Mesothelial cell of epicardium (in vitro differentiated cells): ENCODE data around the gene PPP4R2. TPM values are rescaled to one million over a fixed set of nuclear protein-coding genes. Genes with fewer than 3 reads are reported as not detected.

Experiments
- DNase-seq, 2 experiments: peaks; one replicate each; pipeline ENCODE4 v3.0.0; 2021; ENCODE audit warnings: low spot score in 2 of 2; ENCODE audit not compliant: unreplicated experiment in 2 of 2
- H3K27ac Mint-ChIP-seq: 2 replicates; pipeline ENCODE4 v1.8.0; 2021; ENCODE audit warnings: mixed read lengths
- H3K27me3 Mint-ChIP-seq: 2 replicates; pipeline ENCODE4 v1.8.0; 2021; ENCODE audit warnings: low read depth, mixed read lengths
- H3K36me3 Mint-ChIP-seq: 2 replicates; pipeline ENCODE4 v1.8.0; 2021; ENCODE audit warnings: mixed read lengths
- H3K4me1 Mint-ChIP-seq: 2 replicates; pipeline ENCODE4 v1.8.0; 2021; ENCODE audit warnings: mixed read lengths
- H3K4me3 Mint-ChIP-seq: 2 replicates; pipeline ENCODE4 v1.8.0; 2021; ENCODE audit warnings: mild to moderate bottlenecking, moderate library complexity, mixed read lengths
- H3K9me3 Mint-ChIP-seq: 2 replicates; pipeline ENCODE4 v1.8.0; 2021; ENCODE audit warnings: mixed read lengths
- total RNA-seq: library from RNA; stranded (reverse); gene quantifications from 3 replicates; pipeline ENCODE4 v1.2.1, GENCODE V29; 2021
- TF ChIP-seq, protein P1 (sequence below): fragments of 200-600 bp; sonication (generic); IDR thresholded peaks from one replicate; pipeline ENCODE4 v1.5.0; 2021; ENCODE audit warnings: antibody characterized with exemption; ENCODE audit not compliant: unreplicated experiment

The PPP4R2 gene
- total RNA-seq, 1 donor from 2014 or later = 111 TPM

GRCh38 chr3:73068419-73068818, 71.8 kb downstream of the PPP4R2 start:
- no peak for DNase-seq
- no peaks in the 10 kb centered on the region for H3K27me3 Mint-ChIP-seq
- H3K9me3 Mint-ChIP-seq = no peaks in the 10 kb centered on the region
- H3K27ac Mint-ChIP-seq = no peak overlapping the region
- no peak overlapping the region for H3K4me3 Mint-ChIP-seq
- TF ChIP-seq, protein P1, sequence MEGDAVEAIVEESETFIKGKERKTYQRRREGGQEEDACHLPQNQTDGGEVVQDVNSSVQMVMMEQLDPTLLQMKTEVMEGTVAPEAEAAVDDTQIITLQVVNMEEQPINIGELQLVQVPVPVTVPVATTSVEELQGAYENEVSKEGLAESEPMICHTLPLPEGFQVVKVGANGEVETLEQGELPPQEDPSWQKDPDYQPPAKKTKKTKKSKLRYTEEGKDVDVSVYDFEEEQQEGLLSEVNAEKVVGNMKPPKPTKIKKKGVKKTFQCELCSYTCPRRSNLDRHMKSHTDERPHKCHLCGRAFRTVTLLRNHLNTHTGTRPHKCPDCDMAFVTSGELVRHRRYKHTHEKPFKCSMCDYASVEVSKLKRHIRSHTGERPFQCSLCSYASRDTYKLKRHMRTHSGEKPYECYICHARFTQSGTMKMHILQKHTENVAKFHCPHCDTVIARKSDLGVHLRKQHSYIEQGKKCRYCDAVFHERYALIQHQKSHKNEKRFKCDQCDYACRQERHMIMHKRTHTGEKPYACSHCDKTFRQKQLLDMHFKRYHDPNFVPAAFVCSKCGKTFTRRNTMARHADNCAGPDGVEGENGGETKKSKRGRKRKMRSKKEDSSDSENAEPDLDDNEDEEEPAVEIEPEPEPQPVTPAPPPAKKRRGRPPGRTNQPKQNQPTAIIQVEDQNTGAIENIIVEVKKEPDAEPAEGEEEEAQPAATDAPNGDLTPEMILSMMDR = no peak
- peaks cover 3% of the 10 kb centered on the region for H3K4me1 Mint-ChIP-seq
- peaks cover 14% of the 10 kb centered on the region for H3K36me3 Mint-ChIP-seq

DNA sequence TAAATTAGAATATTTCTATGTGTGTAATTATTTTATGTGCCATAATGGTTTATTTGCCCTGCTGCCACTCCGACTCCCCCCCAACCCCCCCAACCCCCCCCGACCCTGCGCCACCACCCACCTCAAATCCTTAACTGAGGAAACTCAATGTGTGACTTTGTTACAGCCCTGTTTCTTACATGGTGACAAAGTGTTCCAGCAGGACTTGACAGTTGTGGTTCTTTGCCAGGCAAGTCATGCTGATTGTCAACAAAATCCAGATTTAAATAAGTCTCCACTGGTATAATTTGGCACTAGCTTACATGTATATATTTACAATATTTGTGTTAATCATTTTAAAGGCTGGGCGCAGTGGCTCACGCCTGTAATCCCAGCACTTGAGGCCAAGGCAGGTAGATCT, 72.6 kb downstream of the PPP4R2 start:
- no peak overlapping the region for H3K4me3 Mint-ChIP-seq
- peaks cover 3% of the 10 kb centered on the region for H3K4me1 Mint-ChIP-seq
- H3K36me3 Mint-ChIP-seq = peaks cover 13% of the 10 kb centered on the region

DNA sequence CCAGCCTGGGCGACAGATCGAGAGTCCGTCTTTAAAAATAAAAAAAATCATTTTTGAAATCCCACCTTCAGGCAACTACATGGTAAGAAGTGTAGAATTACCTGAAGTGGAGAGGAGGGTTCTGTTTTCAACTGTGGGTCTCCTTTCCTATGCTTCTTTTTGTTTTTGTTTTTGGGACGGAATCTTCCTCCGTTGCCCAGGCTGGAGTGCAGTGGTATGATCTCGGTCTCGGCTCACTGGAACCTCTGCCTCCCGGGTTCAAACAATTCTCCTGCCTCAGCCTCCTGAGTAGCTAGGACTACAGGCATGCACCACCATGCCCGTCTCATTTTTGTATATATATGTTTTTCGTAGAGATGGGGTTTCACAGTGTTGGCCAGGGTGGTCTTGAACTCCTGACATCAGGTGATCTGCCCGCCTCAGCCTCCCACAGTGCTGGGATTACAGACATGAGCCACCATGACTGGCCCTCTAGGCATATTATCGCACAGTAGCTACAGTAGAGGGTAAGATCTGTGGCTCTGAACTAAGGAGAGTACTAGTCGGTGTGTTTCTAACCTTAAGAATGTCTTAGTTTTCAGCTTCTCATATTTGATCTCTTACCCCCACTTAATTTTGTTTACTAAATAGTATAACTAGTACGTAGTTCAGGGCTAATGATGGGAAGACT, 73.3 kb downstream of the PPP4R2 start:
- TF ChIP-seq, protein P1 = no peak
- no peaks in the 10 kb centered on the region for H3K27me3 Mint-ChIP-seq
- no peaks in the 10 kb centered on the region for H3K9me3 Mint-ChIP-seq
- no peak for DNase-seq
- peaks cover 6% of the 10 kb centered on the region for H3K36me3 Mint-ChIP-seq
- peaks cover 5% of the 10 kb centered on the region for H3K4me1 Mint-ChIP-seq
- H3K4me3 Mint-ChIP-seq = no peak overlapping the region
- peak overlapping the region; percentile 9 for H3K27ac Mint-ChIP-seq

More for the DNA sequence above, 72.6 kb downstream of the PPP4R2 start:
- DNase-seq = no peak
- TF ChIP-seq, protein P1 = no peak
- no peak overlapping the region for H3K27ac Mint-ChIP-seq
- no peaks in the 10 kb centered on the region for H3K27me3 Mint-ChIP-seq
- no peaks in the 10 kb centered on the region for H3K9me3 Mint-ChIP-seq

DNA sequence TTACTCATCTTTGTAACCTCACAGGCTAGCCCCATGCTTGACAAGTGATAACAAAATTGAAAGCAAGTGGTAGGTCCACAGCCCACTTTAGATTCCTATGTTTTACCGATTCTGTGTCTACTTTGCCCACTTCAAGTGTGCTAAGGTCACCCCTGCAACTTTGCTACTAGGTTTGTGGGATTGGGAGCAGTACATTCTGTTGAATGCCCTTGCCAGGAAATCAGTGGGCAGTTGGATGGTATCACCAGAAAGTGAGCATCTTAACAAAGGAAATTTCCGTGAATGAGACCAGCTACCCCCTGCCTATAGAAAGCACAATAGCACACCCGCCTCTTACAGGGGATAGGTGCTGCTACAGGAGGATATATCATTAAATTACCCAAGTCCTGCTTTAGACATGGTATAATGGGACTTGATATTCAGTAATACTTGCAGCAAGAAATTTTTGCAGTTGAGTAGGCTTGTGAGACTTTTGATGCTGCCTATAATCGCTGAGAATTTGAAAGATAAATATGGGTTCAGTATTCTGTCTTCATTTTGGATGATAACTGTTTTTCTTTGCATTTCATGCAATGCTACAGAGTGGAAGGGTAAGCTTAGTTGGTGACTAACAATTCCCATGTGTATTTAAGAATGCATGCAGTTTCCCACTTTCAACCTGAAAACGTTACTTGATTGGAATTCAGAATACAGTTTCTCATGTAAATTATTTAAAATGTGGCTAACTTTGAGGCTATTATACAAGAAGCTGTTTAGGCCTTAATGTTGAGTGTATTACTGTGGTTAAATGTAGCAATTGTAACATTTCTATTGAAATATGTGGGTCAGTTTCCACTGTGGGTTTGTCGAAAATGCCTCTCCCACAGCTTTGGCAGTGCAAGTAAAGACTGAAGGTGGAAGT, 74.3 kb downstream of the PPP4R2 start:
- Mint-ChIP-seq H3K27ac (no peak overlapping the region), H3K27me3 (no peaks in the 10 kb centered on the region), H3K4me3 (no peak overlapping the region), H3K36me3 (no peaks in the 10 kb centered on the region), H3K4me1 (peaks cover 8% of the 10 kb centered on the region), H3K9me3 (no peaks in the 10 kb centered on the region)
- no peak for DNase-seq
- TF ChIP-seq, protein P1 = no peak

DNA sequence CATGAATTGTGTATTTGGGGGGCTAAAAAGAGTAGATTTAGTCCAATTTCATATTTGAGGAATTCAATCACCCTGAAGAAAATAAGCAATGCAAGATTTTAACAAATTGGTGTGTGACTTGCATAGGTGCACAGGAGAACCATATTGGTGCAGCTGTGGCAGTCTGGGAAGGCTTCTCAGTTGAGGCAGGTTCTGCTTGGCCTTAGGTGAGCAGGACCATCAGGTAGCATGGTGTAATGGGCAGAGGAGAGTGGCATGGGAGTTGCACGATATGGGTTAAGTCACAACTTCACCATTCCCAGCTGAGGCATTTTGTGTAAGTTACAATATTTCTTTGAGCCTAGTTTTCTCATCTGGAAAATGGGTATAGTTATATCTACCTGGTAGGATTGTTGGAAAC, 75.3 kb downstream of the PPP4R2 start:
- Mint-ChIP-seq H3K9me3 (no peaks in the 10 kb centered on the region), H3K27ac (no peak overlapping the region), H3K4me1 (peaks cover 8% of the 10 kb centered on the region), H3K27me3 (no peaks in the 10 kb centered on the region), H3K36me3 (no peaks in the 10 kb centered on the region), H3K4me3 (no peak overlapping the region)
- TF ChIP-seq, protein P1 = no peak
- DNase-seq = no peak
